KBM-7 (cell line): ENCODE results near the gene ECSCR.
A peak's percentile ranks its signal among the peaks of the same experiment; 100 is the strongest.
"Not testable (repeated sequence)": the region's sequence is repeated elsewhere in the genome, so short reads cannot be mapped to it uniquely, and the experiment has no call there.

Experiments used
- DNase-seq: peaks from one replicate; pipeline ENCODE4 v3.0.0-alpha.2; 2015
- in situ Hi-C: fragments of 300-500 bp; cut with MboI; formaldehyde crosslinking; loops from 2 replicates; pipeline ENCODE4 v1.14.3; 2020; ENCODE audit warnings: low sequenced_read_pairs, low pct_unique_long_range_greater_than_20kb, mixed read lengths

ECSCR gene

GRCh38 chr5:139419226-139420192 is 43.0 kb downstream of the ECSCR start:
- in situ Hi-C loops, result loop anchor here (10.0 kb wide), 1 partner anchor 55 kb away; the partner anchor contains the start of gene SMIM33
- no peak for DNase-seq

- in situ Hi-C loops, result no loop called here
- DNase-seq, result no peak
These were observed 43.8 kb downstream of the ECSCR start for GRCh38 chr5:139418793-139419192.

- in situ Hi-C loops, result no loop called here
- peak; percentile 53 for DNase-seq
These were observed 45.3 kb downstream of the ECSCR start for GRCh38 chr5:139417214-139417613.

GRCh38 chr5:139416651-139417050 is 45.9 kb downstream of the ECSCR start:
- DNase-seq, result no peak
- in situ Hi-C loops, result no loop called here

GRCh38 chr5:139415869-139416268 is 46.7 kb downstream of the ECSCR start:
- in situ Hi-C loops, result no loop called here
- DNase-seq, result no peak

- no peak for DNase-seq
- in situ Hi-C loops, result no loop called here
These were observed 47.2 kb downstream of the ECSCR start for GRCh38 chr5:139415221-139415861.

GRCh38 chr5:139414581-139415130 is 47.9 kb downstream of the ECSCR start:
- in situ Hi-C loops, result no loop called here
- no peak for DNase-seq

- no peak for DNase-seq
- in situ Hi-C loops, result no loop called here
These were observed 48.6 kb downstream of the ECSCR start for GRCh38 chr5:139413963-139414362.

GRCh38 chr5:139413153-139413552 is 49.4 kb downstream of the ECSCR start:
- no peak for DNase-seq
- in situ Hi-C loops, result no loop called here

- in situ Hi-C loops, result no loop called here
- DNase-seq, result no peak
These were observed 51.3 kb downstream of the ECSCR start for GRCh38 chr5:139410993-139411828.

- DNase-seq, result no peak
- in situ Hi-C loops, result no loop called here
These were observed 52.2 kb downstream of the ECSCR start for GRCh38 chr5:139410121-139410992.

GRCh38 chr5:139409116-139409515 is 53.4 kb downstream of the ECSCR start:
- in situ Hi-C loops, DNase-seq: not testable (repeated sequence)

GRCh38 chr5:139408191-139408590 is 54.4 kb downstream of the ECSCR start:
- no peak for DNase-seq
- in situ Hi-C loops, result no loop called here

GRCh38 chr5:139407517-139407916 is 55.0 kb downstream of the ECSCR start:
- in situ Hi-C loops, result no loop called here
- peak; percentile 67 for DNase-seq

GRCh38 chr5:139406963-139407362 is 55.6 kb downstream of the ECSCR start:
- no peak for DNase-seq
- in situ Hi-C loops, result no loop called here

- DNase-seq, result no peak
- in situ Hi-C loops, result no loop called here
These were observed 58.1 kb downstream of the ECSCR start for GRCh38 chr5:139404484-139404840.

- in situ Hi-C loops, result no loop called here
- peak; percentile 99 for DNase-seq
These were observed 58.6 kb downstream of the ECSCR start, which contains the start of gene SPATA24 for GRCh38 chr5:139403787-139404483. Gene SPATA24 (minus strand): TSS chr5:139404089. CDS start chr5:139404060, 29 bp downstream.

GRCh38 chr5:139403418-139403786 is 59.1 kb downstream of the ECSCR start:
- no peak for DNase-seq
- in situ Hi-C loops, result no loop called here
